ENCODE measurements around the gene CAPS.

Gene CAPS

DNA sequence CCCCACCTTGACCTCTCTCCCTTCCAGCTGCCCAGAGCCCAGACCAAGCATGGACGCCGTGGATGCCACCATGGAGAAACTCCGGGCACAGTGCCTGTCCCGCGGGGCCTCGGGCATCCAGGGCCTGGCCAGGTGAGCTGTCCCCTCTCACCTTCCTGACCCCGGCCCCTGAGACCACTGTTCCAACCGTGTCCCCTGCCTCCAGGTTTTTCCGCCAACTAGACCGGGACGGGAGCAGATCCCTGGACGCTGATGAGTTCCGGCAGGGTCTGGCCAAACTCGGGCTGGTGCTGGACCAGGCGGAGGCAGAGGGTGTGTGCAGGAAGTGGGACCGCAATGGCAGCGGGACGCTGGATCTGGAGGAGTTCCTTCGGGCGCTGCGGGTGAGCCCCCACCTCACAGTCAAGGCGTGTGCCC, 312 bp downstream of the CAPS start:
- DNase-seq, result no peak

DNA sequence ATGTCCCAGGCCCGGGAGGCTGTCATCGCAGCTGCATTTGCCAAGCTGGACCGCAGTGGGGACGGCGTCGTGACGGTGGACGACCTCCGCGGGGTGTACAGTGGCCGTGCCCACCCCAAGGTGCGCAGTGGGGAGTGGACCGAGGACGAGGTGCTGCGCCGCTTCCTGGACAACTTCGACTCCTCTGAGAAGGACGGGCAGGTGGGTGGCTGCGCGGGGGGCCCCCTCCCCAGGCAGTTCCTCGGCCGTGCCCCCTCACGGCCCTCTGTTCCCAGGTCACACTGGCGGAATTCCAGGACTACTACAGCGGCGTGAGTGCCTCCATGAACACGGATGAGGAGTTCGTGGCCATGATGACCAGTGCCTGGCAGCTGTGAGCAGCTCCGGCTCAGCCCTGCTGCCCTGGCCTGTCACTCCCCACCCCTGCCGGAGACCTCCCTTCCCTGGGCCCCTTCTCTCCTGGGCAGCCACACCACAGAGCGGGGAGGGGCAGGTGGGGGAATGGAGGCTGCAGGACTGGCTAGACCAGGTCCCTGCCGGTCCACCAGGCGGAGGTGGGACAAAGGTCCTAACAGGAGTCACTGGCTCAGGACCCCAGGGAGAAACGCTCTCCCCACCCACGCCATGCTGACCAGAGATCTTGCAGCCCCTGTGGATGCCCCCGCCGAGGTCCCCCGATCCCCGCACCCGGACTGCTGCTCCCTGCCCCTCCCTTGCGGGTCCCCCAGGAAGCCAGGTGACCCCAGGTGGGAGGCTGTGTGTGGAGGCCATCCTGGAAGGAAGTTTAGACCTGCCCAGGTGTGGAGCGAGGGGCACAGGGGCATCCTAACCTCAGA, 1.1 kb downstream of the CAPS start:
- DNase-seq, result no peak

DNA sequence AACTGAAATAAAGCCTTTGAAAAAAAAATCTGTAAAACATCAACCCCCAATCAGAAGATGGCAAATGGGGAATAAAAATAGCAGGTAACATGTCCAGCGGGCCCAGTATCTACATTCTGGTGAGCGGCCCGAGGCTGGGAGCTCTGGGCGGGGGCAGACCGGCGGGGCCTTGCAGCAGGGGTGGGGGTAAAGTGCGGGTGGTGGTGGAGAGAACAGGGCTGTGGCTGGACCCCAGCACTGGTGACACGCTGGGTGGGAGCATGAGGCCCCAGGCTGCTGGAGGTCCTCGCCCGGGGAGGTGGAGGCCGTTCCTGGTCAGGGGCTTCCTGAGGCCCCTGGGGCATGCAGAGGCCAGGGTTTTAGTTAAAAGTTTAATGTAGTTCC, 1.7 kb downstream of the CAPS start:
- no peak for DNase-seq

DNA sequence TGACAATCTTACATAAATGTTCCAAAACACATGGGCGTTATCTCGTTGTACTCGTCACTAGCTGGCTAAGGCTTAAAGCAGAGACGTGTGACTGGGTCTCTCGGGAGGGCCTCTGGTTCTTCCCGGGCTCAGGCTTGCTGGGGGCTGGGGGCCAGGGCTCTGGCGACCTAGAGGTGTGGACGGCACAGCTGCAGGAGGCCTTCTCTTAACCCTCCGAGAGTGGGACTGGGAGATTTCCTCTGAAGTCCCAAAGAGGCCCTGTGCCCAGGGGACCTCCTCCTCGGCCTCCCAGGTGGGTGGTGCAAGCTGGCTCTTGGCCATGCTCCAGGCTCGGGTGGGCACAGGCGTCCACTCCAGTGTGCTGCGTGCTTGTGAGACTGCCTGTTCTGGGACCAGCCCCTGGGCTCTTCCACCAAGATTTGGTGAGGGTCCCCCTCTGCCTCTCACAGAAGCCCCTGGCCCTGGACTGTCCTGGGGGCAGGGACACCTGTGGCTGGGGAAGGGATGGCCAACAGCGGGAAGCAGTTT, 2.2 kb downstream of the CAPS start:
- DNase-seq, result no peak

DNA sequence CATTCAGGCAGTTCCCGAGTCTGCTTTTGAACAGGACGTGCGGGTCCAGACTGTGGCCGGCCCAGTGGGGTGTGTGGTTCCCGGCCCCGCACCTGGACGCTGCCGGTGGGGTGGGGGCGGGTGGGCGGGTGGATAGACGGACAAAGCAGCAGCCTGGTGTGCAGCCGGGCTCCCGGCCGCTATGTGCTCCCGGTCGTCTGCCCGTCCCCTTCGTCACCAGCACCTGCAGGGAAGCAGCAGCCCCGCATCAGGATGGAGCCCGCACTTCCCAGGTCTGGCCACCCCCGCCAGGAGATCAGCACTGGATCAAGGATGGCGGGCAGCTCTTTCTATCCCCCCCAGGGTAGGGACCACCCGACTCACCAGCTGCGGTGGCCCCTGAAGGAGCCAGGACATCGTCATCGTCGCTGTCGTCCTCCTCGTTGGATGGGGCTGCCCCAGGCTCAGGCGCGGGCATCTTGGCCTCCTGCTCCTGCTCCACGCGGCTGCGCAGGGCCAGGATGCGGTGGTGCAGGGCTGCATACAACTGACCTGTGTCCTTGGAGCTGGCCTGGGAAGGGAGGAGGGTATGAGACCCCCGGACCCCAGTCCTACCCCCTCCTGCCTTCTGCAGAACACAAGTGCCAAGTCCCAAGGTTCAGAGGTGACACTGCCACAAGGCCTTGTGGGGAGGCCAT, 3.5 kb downstream of the CAPS start:
- no peak for DNase-seq

DNA sequence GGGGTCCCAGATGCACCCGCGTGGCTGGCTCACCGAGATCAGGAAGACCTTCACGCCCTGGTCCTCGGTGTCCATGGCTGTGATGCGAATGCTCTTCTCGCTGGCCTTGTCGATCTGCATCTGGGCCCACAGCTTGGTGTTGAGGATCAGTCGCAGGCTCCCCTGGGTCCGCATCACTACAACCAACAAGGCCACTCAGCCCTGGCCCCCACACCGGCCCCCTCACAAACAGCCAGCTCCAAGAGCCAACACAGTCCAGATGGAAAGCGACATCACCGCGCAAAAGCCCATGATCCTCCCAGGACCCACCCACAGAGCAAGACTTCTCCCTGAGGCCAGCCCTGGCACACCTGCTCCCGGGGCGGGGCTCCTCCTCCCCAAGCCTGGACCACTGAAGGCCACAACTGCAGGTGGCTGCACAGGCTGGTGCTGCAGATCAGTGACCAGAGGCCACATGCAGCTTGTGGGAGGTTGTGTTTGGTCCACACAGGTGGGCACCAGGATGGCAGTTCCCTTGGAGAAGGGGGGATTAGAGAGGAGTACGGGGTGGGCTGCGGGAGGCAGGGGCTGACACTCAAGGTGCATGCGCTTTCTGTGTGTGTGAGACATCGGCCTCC, 4.5 kb downstream of the CAPS start:
- DNase-seq, result no peak

DNA sequence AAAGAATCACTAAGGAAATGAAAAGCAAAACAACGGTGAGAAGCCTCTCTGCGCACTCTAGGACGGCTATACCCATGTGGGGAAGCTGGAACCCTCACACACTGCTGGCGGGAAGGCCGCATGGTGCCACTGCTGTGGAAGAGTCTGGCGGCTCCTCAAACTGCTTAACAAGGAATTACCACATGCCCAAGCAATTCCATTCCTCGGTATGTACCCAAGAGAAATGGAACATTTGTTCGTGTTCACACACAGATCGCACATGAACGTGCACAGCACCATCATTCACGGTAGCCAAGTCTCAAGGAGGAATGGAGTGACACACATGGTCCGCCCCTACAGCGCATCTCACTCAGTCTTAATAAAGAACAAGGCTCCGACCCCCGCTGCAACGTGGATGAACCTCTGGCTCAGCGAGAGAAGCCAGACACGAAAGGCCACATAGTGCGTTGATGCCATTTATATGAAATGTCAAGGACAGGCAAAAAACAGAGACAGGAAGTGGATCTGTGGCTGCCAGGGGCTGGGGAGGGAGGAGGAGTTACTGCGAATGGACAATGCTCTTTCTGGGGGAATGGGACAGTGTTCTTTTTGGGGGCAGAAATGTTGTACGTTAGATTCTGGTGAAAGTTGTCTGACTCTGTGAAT, 7.6 kb downstream of the CAPS start:
- DNase-seq, result no peak

DNA sequence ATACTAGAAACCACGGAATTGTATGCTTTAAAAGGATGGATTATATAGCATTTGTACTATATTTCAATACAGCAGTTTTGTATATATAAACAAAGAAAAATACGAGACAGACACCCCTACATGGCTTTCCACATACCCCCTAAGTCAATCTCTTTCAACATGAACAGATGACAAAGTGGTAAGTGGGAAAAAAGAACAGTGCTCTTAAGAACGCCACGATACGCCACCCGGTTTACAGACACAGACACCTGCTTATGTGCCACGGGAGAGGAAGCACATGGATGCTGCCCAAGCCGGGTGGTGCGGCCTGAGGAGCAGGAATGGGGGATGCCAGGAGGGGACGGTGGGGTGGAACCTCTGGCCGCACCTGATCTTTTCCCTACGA, 8.1 kb downstream of the CAPS start:
- no peak for DNase-seq

DNA sequence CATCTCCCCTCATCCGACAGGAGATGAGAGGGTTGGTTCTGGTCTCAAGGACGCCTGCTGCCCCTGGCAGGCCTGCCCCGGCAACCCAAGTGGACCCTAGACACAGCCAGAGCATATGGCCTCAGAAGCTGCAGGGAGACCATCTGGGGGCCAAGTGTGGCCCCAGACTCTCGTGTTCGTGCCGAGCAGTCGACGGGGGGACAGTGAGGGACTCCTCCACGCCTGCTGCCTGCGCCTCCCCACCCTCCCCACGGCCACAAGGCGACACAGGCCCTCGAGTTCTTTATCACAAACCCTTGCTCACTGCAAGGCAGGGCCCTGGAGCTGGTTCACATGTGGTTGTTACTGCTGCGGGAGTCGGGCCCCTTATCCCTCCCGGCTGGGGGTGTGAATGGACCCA, 9.3 kb downstream of the CAPS start:
- no peak for DNase-seq

DNA sequence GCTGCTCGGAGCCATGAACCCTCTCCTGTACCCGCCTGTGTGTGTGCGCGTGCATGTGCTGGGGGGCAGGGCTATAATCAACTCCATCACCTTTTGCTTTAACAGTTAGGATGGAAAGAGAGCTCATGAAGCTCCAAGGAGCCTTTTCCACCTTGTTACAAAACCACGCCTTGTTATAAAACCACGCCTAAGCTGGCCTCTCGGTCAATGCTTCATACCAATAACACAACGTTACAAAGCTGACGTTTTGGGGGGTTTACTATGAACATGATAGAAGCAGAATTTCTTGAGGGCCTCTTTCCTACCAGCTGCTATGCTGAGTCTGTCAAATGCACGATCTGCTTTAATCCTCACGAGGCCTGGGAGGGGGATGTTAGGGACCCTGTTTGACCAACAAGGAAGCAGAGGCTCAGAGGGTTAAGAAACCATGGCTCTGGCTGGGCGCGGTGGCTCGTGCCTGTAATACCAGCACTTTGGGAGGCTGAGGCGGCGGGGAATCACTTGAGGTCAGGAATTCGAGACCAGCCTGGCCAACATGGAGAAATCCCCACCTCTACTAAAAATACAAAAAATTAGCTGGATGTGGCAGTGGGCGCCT, 11.9 kb downstream of the CAPS start:
- no peak for DNase-seq

DNA sequence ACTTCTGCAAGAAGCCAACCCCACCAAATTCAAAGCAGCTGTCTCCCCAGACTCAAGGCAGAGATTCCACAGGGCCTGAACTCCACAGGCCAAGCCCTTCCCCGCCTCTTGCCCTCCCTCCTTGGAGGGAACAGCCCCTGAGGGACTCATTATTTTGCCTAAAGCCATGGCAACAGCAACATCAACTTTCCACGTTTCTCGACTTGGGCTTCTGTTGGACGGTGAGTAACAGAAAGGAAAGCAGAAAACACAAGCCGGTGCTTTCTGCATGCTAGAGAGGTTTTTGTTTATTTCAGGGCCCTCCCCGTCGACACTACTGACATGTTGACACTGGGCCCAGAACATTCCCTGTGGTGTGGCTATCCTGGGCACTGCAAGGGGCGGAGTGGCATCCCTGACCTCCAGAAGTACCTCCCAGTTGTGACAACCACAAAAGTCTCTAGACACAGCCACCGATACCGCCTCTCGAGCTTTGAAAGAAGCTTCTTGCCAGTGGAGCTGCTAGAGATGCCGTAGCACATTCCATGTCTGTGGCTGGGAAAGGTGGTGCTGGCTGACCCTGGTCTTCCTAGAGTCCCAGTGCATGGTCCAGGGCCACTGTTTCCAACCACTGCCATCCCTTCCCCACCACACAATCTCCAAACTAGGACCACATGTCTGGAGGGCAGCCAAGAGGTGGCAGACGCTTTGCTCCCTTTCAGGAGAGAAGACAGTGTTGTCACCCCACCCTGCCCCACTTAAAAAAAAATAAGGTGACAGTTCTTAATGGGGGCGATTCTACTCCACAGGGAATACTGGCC, 12.8 kb downstream of the CAPS start:
- no peak for DNase-seq

DNA sequence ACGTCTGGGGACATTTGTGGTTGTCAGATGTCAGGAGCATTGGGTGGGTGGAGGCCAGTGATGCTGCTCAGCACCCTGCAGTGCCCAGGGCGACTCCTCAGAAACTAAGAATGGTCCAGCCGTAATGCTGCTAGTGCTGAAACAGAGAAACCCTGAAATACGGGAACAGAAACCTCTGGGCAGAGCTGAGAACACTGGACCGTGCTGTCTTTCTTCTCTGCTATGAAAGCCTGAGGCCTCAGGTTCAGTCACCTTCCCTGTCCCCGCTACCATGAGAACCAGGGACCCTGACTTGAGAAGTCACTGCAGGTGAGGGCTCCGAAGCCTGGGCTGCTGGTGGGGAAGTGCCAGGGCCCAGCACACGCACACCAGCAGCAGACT, 13.4 kb downstream of the CAPS start:
- DNase-seq, result no peak

DNA sequence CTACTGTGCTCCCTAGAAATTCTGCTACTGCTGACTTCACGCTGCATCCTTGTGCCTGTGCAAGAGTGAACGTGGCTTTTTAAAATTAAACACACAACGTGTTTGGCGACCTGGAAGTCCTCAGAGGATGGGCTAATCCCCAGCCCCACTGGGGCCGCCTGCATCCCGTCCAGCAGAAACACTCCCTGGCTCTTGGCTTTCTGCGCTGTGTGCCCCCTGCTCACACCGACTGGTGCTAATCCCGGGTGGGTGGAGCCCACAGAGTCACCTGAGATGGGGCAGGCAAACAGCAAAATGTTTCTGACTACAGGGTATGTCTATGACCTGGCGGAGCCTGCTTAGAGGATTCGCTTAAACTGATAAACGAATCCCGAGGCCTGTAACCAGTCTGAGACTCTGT, 15.1 kb downstream of the CAPS start:
- no peak for DNase-seq

DNA sequence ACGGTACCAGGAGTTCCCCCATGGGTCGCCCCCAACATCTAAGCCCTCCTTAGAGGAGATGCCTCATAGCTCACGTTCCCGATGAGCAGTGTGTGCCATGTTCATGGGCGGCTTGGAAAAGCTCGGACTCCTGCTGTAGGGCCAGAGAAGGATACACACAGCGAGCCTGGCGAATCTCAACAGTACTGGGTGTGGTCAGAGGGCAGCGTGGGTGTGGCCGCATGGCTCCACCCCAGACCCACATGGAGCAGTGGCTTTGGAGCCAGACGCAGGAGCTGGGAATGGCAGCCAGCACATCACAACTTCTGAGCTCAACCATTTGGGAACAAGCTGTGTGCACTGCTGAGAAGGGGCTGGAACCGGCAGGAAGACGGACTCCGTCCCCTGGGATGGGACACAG, 15.6 kb downstream of the CAPS start:
- DNase-seq, result no peak

DNA sequence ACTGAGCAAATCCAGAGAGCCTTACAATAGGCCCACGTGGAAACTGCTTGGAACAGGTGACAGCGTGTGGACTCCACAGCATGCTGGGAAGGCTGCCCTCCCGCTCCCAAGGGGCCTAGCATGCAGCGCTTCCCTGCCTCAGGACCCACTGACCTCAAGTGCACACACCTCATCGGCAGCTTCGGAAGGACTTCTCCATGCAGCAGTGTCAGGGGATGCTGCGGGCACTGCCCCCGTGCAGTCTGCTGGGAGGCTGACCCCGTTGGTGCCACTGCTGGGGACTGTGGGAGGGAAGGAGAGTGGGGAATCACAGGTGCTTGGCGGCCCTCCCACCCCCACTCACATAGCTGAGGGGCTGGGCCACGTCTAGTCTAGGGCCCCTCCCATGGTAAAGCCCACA, 17.2 kb downstream of the CAPS start:
- DNase-seq, result no peak

DNA sequence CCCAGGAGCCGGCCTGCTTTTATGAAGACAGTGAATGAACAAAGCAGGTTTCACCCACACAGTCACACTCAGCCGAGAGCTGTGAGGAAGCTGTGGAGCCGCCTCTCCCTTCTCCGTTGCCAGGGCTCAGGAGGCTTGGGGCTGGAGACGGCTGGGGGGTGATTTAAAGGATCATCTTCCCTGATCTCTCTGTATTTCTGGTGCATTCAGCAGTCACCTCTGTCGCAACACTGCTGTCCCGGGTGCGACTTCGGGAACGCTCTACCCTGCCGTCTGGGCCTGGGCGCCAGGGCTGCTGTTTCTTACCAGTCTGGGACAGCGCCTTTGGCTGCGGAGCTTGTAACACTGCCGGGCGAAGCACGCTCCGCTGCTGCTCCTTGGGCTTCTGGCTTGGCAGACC, 18.1 kb downstream of the CAPS start:
- no peak for DNase-seq

DNA sequence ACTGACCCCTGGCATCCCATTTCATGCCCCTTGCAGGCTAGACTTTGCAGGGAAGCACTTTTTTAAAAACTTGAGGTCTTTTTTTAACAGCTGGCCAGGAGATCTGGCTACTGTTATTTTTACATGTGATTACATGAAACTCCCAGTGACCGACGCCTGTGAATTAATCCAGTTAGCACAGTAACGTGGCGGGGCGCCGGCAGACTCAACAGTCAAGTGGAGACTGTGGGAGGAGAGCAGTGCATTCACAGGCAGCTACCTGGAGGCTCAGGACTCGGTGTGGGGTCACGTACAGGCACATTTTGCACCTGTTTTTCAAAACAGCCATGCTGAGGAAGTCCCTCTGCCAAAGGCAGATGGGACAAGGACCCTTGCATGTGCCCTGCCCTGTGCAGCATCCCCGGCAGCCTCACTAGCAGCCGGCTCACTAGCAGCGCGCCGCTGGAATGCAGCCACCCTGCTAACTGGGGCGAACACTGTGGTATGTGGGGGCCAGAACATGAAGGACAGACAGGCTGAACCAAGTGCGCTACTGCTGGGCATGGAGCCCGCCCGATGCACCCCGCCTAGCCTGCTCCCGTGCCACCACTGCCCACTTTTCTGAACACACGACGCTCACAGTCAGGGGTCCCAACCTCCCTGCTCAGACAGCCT, 18.7 kb downstream of the CAPS start:
- no peak for DNase-seq

DNA sequence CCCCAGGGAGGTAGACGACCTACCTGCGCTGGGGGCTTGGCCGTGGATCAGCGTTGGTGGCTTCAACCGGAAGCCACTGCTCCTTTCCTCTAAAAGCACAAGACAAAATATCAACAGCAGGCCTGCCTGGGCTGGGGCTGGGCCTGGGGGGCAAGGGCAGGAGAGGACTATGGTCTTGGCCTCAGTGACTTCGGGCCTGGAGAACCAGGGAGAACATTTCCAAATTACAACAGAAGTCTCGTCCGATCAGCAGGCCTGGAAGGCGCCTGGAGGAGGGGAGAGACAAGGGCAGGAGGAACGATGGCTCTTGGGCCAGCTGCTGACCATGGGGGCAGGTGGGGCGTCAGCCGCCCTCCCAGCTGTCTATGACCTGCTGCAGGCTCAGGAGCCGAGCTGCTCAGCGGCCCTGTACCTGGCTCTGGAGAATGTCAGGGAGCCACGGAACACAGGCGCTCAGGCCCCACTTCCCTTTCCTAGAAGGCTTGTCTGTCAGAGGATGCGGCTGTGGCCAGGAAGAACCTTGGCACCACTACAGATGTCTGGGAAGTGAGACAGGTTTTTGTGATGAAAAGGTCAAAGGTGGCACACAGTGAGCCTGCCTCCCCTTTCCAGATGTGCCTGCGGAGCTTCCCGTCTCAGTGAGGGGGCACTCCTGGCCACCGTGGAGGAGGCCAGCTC, 19.5 kb downstream of the CAPS start:
- no peak for DNase-seq

DNA sequence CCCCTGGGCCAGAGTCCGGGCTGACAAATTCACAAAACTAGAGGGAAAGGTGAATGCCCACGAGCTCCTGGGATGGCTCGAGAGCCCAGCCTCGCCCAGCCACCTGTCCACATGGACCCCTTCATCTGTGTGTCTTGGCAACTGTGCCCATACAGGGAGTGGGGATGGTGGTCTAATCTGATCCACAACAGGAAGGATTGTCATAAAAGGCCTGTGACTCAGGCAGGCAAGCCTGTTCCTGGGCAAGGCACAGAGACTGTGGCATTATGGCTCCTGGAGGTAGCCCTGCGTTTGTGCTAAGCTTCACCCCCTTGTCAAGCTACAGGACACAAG, 20.0 kb downstream of the CAPS start:
- no peak for DNase-seq

DNA sequence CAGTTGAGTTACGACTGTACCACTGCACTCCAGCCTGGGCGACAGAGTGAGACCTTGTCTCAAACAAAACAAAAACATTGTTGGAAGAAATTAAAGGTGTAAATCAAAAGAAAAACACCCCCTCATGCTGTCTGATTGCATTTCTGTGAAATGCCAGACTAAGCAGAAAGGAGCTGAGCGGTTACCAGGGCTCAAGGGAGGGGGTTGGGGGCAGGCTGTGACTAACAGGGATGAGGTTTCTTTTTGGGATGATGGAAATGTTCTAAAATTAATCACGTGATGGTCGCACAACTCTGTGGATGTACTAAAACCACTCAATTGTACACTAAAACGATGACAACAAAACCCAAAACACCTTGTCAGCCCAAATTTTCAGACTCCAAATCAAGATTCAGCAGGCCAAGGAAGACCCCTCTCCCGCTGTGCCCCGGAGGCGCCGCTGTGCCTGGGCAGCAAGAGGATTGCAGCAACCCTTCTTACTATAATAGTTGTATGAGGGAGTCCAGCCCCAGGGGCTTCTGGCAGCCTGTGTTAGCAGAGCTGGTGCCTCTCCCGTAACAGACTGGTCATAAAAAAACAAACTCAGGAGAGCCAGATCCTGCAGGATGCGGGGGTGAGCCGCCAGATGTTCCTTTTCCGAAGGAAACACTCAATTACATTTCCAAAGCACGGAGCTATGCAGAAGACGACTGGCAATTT, 20.9 kb downstream of the CAPS start:
- DNase-seq, result no peak
